HG02623 (cell line): ENCODE measurements around the gene RPL13A.

ENCODE experiments used
- ATAC-seq: cut with Tn5 transposase; IDR thresholded peaks from one replicate; pipeline ENCODE4 v1.9.1; 2021; ENCODE audit warnings: moderate library complexity; ENCODE audit not compliant: unreplicated experiment

RPL13A gene

GRCh38 chr19:49479975-49480628 lies 7.3 kb upstream of the RPL13A start:
- ATAC-seq = no peak

GRCh38 chr19:49481020-49481683 lies 6.3 kb upstream of the RPL13A start:
- no peak for ATAC-seq

- ATAC-seq = no peak
These were observed 1.2 kb upstream of the RPL13A start for GRCh38 chr19:49486232-49486631.

GRCh38 chr19:49486710-49487276 lies 615 bp upstream of the RPL13A start:
- ATAC-seq = no peak

- ATAC-seq = no peak
These were observed 846 bp downstream of the RPL13A start for GRCh38 chr19:49488046-49488862.

- no peak for ATAC-seq
These were observed 1.6 kb downstream of the RPL13A start for GRCh38 chr19:49488863-49489537.

- ATAC-seq = no peak
These were observed 2.3 kb downstream of the RPL13A start for GRCh38 chr19:49489601-49490167.

GRCh38 chr19:49490287-49491029 lies 3.0 kb downstream of the RPL13A start:
- ATAC-seq = no peak

GRCh38 chr19:49491030-49491803 lies 3.8 kb downstream of the RPL13A start:
- ATAC-seq = no peak

- ATAC-seq = no peak
These were observed 4.6 kb downstream of the RPL13A start for GRCh38 chr19:49491804-49492572.

- no peak for ATAC-seq
These were observed 5.4 kb downstream of the RPL13A start for GRCh38 chr19:49492573-49493405.

GRCh38 chr19:49496574-49497008 lies 9.2 kb downstream of the RPL13A start:
- no peak for ATAC-seq

- ATAC-seq = no peak
These were observed 9.8 kb downstream of the RPL13A start for GRCh38 chr19:49497047-49497788.

- no peak for ATAC-seq
These were observed 10.3 kb downstream of the RPL13A start for GRCh38 chr19:49497789-49498103.

GRCh38 chr19:49498475-49498874 lies 11.1 kb downstream of the RPL13A start:
- no peak for ATAC-seq

GRCh38 chr19:49499030-49499670 lies 11.7 kb downstream of the RPL13A start:
- ATAC-seq = no peak
